ENCODE measurements around the gene PLA2G1B.

GRCh38 chr12:120346681-120347080 lies 19.1 kb upstream of the PLA2G1B start:
- TF ChIP-seq CTCF (conservative IDR thresholded peaks at IDR 0.05; ENCODE audit: low read length) (no peak), EZH2phosphoT487 (IDR thresholded peaks at IDR 0.05; ENCODE audit: borderline replicate concordance, low read depth, low read length) (no peak)
